Measurements from ENCODE around the gene YARS1. TPM values are rescaled to one million over a fixed set of nuclear protein-coding genes. Genes with fewer than 3 reads are reported as not detected.
A peak's percentile ranks its signal among the peaks of the same experiment; 100 is the strongest.
"Not testable (repeated sequence)": the region's sequence is repeated elsewhere in the genome, so short reads cannot be mapped to it uniquely, and the experiment has no call there.

The YARS1 gene
- total RNA-seq, 1 experiment from 2014 or later: 262 TPM

DNA sequence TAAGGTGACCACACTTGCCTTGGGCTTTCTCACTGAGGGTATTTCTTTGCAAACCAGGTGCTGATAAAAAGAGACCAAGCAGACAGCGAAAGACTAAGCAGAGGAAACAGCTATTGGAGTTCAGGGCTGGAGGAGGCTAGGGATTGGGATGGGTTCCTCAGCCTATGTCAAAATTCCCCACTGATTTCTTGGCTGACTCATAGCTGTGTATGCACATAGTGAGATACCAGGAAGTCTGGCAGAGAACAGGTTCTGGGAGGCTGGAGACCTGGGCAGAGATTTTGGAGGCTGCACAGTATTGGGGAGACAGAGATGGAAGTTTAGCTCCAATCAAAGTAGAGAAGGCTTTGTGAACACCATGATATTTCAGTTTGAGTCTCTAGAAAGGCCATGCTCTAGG, 25.3 kb downstream of the YARS1 start:
- no peak for DNase-seq (ENCODE audit: low spot score)
- H3K27ac ChIP-seq (ENCODE audit: low read depth, low read length, poor library complexity, severe bottlenecking): no peak overlapping the region

DNA sequence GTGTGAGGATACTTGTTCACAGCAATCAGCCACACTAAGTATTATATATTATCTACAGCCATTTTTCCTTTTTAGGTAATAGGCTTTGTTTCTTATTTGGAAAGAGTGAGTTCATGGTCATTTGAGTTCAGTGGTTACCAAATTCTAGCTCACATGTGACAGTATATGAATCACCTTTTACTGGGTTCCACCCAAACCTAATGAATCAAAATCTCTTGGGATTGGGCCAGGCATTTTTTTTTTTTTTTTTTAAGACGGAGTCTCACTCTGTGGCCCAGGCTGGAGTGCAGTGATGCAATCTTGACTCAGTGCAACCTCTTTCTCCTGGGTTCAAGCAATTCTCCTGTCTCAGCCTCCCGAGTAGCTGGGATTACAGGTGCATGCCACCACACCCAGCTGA, 27.8 kb downstream of the YARS1 start:
- H3K27me3 ChIP-seq (replicated peaks; ENCODE audit: insufficient read depth, low read depth, low read length, poor library complexity); H3K9me3 ChIP-seq (ENCODE audit: low read depth, low read length, poor library complexity, severe bottlenecking); POLR2A ChIA-PET (ENCODE audit: low non-redundant PET); intact Hi-C loops (cut with micrococcal nuclease; ENCODE audit: unreplicated experiment); BruUV-seq (replicated peaks); DNase-seq (ENCODE audit: low spot score); H3K27ac ChIP-seq (ENCODE audit: low read depth, low read length, poor library complexity, severe bottlenecking); H3K4me1 ChIP-seq (ENCODE audit: insufficient read depth, low read length, poor library complexity, severe bottlenecking); H3K4me3 ChIP-seq (ENCODE audit: low read depth, low read length, poor library complexity, severe bottlenecking): not testable (repeated sequence)
- H3K36me3 ChIP-seq (ENCODE audit: insufficient read depth, low read length, poor library complexity, severe bottlenecking): peaks cover 89% of the 10 kb centered on the region
- CTCF ChIA-PET: interaction anchor here (0.7 kb wide), 1 partner anchor 22 kb away, joined by 4 read pairs; no protein-coding TSS in a partner anchor

More for the DNA sequence above, 25.3 kb downstream of the YARS1 start:
- Histone ChIP-seq H3K4me3 (ENCODE audit: low read depth, low read length, poor library complexity, severe bottlenecking) (no peak overlapping the region), H3K27me3 (replicated peaks; ENCODE audit: insufficient read depth, low read depth, low read length, poor library complexity) (no peaks in the 10 kb centered on the region), H3K36me3 (ENCODE audit: insufficient read depth, low read length, poor library complexity, severe bottlenecking) (peaks cover 83% of the 10 kb centered on the region), H3K9me3 (ENCODE audit: low read depth, low read length, poor library complexity, severe bottlenecking) (no peaks in the 10 kb centered on the region), H3K4me1 (ENCODE audit: insufficient read depth, low read length, poor library complexity, severe bottlenecking) (no peaks in the 10 kb centered on the region)
- intact Hi-C loops (cut with micrococcal nuclease; ENCODE audit: unreplicated experiment): no loop called here
- TF ChIP-seq, protein P1, sequence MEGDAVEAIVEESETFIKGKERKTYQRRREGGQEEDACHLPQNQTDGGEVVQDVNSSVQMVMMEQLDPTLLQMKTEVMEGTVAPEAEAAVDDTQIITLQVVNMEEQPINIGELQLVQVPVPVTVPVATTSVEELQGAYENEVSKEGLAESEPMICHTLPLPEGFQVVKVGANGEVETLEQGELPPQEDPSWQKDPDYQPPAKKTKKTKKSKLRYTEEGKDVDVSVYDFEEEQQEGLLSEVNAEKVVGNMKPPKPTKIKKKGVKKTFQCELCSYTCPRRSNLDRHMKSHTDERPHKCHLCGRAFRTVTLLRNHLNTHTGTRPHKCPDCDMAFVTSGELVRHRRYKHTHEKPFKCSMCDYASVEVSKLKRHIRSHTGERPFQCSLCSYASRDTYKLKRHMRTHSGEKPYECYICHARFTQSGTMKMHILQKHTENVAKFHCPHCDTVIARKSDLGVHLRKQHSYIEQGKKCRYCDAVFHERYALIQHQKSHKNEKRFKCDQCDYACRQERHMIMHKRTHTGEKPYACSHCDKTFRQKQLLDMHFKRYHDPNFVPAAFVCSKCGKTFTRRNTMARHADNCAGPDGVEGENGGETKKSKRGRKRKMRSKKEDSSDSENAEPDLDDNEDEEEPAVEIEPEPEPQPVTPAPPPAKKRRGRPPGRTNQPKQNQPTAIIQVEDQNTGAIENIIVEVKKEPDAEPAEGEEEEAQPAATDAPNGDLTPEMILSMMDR (conservative IDR thresholded peaks at IDR 0.05; ENCODE audit: low read depth, low read length): no peak
- TF ChIP-seq EZH2 (IDR thresholded peaks at IDR 0.05; ENCODE audit: borderline replicate concordance, low read depth, low read length, poor library complexity, severe bottlenecking): no peak
- BruUV-seq (replicated peaks): no TSS peak
- POLR2A ChIA-PET (ENCODE audit: low non-redundant PET): no interaction called here
- CTCF ChIA-PET: no interaction called here

DNA sequence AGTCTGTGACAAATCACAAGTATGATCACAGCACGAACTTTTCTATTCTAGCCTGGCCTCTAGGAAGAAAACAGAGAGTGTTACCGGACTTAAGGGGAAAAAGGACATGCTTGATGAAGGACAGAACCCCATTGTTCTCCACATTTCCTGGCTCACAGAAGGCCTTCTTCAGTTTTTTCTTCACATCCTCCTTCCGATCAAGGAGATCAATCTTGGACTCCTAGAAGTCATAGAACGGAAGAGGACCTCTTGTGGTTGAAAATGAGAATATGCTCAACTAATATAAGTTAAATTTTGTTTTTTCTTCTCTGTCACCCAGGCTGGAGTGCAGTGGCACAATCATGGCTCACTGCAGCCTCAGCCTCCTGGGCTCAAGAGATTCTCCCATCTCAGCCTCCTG, 30.3 kb downstream of the YARS1 start:
- no peaks in the 10 kb centered on the region for H3K9me3 ChIP-seq (ENCODE audit: low read depth, low read length, poor library complexity, severe bottlenecking)
- H3K36me3 ChIP-seq (ENCODE audit: insufficient read depth, low read length, poor library complexity, severe bottlenecking): peaks cover 92% of the 10 kb centered on the region
- ChIA-PET POLR2A (ENCODE audit: low non-redundant PET) (no interaction called here), CTCF (no interaction called here)
- TF ChIP-seq EZH2 (IDR thresholded peaks at IDR 0.05; ENCODE audit: borderline replicate concordance, low read depth, low read length, poor library complexity, severe bottlenecking): no peak
- TF ChIP-seq, protein P1 (conservative IDR thresholded peaks at IDR 0.05; ENCODE audit: low read depth, low read length): peak; percentile 28; the same call in 1 of the 2 replicates
- no peaks in the 10 kb centered on the region for H3K27me3 ChIP-seq (replicated peaks; ENCODE audit: insufficient read depth, low read depth, low read length, poor library complexity)
- intact Hi-C loops (cut with micrococcal nuclease; ENCODE audit: unreplicated experiment): no loop called here
- H3K27ac ChIP-seq (ENCODE audit: low read depth, low read length, poor library complexity, severe bottlenecking): no peak overlapping the region
- no TSS peak for BruUV-seq (replicated peaks)
- peak; percentile 40 for DNase-seq (ENCODE audit: low spot score)
- H3K4me3 ChIP-seq (ENCODE audit: low read depth, low read length, poor library complexity, severe bottlenecking): no peak overlapping the region
- no peaks in the 10 kb centered on the region for H3K4me1 ChIP-seq (ENCODE audit: insufficient read depth, low read length, poor library complexity, severe bottlenecking)

GRCh38 chr1:32784817-32785216, 32.3 kb downstream of the YARS1 start:
- Histone ChIP-seq H3K27me3 (replicated peaks; ENCODE audit: insufficient read depth, low read depth, low read length, poor library complexity) (no peaks in the 10 kb centered on the region), H3K36me3 (ENCODE audit: insufficient read depth, low read length, poor library complexity, severe bottlenecking) (peaks cover 96% of the 10 kb centered on the region), H3K4me3 (ENCODE audit: low read depth, low read length, poor library complexity, severe bottlenecking) (no peak overlapping the region), H3K9me3 (ENCODE audit: low read depth, low read length, poor library complexity, severe bottlenecking) (no peaks in the 10 kb centered on the region), H3K27ac (ENCODE audit: low read depth, low read length, poor library complexity, severe bottlenecking) (no peak overlapping the region), H3K4me1 (ENCODE audit: insufficient read depth, low read length, poor library complexity, severe bottlenecking) (no peaks in the 10 kb centered on the region)
- ChIA-PET POLR2A (ENCODE audit: low non-redundant PET) (no interaction called here), CTCF (no interaction called here)
- DNase-seq (ENCODE audit: low spot score): no peak
- intact Hi-C loops (cut with micrococcal nuclease; ENCODE audit: unreplicated experiment): no loop called here
- no TSS peak for BruUV-seq (replicated peaks)
- TF ChIP-seq EZH2 (IDR thresholded peaks at IDR 0.05; ENCODE audit: borderline replicate concordance, low read depth, low read length, poor library complexity, severe bottlenecking): no peak
- TF ChIP-seq, protein P1 (conservative IDR thresholded peaks at IDR 0.05; ENCODE audit: low read depth, low read length): no peak

Data from A673 (cell line).